ENCODE results near the gene BGLAP.
"Not testable (repeated sequence)": the region's sequence is repeated elsewhere in the genome, so short reads cannot be mapped to it uniquely, and the experiment has no call there.

BGLAP gene

DNA sequence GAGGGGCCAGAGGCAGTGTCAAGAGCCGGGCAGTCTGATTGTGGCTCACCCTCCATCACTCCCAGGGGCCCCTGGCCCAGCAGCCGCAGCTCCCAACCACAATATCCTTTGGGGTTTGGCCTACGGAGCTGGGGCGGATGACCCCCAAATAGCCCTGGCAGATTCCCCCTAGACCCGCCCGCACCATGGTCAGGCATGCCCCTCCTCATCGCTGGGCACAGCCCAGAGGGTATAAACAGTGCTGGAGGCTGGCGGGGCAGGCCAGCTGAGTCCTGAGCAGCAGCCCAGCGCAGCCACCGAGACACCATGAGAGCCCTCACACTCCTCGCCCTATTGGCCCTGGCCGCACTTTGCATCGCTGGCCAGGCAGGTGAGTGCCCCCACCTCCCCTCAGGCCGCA, at the start of gene BGLAP:
TSS of gene BGLAP (plus strand) at position 259 of the 400 bp plus-strand sequence. CDS start at position 307, 48 bp downstream.
- DNase-seq (ENCODE audit: low spot score), result no peak

DNA sequence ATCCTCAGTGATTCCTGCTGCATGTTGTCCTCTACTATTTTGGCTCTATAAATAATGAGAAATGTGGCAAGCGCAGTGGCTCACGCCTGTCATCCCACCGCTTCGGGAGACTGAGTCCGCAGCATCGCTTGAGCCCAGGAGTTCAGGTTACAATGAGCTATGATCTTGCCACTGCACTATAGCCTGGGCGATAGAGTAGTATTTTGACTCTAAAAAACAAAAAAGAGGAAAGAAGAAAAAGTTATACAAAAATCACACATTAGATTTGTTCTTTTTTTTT, 48.8 kb upstream of the BGLAP start:
- no peak for DNase-seq (ENCODE audit: low spot score)

DNA sequence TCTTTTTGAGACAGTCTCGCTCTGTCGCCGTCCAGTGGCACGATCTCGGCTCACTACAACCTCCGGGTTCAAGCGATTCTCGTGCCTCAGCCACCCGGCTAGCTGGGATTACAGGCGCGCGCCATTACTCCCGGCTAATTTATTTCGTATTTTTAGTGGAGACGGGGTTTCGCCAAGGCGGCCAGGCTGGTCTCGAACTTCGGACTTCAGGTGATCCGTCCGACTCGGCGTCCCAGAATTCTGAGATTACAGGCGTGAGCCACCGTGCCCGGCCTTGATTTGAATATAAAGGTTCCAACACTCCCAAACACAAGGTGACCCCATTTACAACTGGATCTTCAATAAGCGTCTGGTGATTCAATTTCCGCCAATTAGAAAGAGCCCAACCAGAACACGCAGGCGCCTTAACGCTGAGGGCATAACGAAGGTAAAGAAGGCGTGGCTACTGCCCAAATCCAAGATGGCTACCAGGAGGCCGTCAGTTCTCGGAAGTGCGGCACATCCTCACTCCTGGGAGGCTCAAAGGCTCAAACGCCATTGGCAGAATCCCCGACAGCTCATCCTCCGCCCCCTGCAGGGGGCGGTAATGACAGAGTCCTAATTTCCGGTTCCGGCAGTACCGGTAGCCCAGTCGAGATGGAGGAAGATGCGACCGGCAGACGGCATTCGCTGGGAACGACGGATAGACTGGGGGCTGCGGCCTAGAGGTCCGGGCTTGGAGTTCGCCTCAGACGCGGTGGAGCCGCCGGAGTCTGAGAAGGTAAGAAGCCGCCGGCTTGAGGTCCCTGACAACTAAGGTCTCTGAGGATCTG, 48.3 kb upstream of the BGLAP start, which contains the start of gene SLC25A44:
TSS of gene SLC25A44 (plus strand) at position 617 of the 812 bp plus-strand sequence. CDS start 5,744 bp downstream, outside the sequence.
- DNase-seq (ENCODE audit: low spot score), result peak; percentile 96

DNA sequence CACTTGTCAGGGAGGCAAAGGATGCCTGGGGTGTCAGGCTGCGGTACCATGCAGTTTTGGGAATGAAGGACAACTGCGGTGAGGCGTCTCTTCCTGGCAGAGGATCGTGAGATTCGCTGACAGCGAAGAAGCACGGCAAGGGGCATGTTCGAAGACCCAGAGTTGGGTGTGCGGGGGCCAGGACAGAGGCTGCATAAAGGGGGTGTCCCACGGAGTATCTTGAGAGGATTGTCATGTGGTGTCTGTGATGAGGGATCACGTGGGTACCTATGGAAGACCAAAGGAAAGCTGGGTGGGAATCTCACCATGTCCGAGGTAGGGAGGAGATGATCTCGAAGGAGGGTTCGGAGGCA, 47.7 kb upstream of the BGLAP start:
- DNase-seq (ENCODE audit: low spot score), result no peak

DNA sequence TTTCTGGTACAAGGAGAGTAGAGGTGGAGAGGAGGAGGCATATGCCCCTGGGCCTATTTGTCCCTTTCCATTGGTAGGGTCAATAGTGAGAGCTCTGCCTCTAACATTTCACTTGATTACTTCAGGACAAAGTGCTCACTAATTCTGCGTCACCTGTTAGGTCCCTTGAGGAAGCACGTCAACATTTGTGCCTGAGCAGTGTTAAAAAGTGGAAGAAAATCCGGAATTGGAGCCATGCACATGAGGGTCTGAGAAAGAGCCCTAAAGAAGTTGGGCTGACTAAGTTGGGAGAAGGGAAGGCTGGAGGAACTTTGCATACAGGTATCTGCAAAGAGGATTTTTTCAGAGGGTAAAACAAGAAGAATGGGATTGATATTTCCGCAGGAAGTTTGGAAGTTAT, 46.1 kb upstream of the BGLAP start:
- no peak for DNase-seq (ENCODE audit: low spot score)

DNA sequence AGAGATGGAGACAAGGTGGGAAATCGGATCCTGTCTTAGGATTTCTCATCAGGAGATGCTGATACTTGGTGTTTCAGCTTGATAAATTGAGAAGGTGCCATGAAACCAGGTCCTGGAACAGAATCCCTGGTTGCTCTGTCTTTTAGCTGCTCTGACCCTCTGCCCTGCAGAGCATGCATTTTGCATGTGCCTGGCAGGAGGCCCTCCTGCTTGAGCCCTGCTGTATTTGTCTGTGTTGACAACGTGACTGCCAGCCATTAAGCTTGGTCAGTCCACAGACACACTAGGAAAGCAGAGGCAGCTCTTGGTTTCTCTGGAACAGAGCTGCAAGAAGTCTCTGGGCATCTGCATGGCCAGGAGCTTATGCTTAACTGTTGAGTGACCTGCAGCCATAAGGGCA, 45.5 kb upstream of the BGLAP start:
- DNase-seq (ENCODE audit: low spot score), result no peak

DNA sequence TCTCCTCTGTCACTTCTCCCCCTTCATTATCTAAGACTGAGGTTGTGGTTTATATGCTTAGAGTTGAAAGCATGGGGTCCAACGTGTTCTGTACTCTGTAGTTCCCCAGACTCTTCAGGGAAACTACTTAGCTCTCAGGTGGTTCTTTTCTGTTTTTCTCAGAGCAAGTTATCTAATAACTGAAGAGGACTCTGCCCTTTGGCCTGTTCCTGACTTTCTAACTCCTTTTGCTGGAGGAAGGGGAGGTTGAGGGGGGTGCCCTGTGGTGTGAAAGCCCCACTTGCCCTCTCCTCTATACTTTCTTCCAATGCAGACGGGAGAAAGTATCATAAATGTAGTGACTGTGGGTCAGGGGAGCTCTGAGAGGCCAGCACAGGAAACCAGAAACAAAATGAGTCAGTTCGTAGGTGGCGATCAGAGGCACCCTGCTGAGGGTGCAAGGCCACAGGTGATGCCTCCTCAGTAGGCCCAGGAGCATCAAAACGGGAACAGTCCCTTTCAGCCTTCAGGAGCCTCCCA, 43.1 kb upstream of the BGLAP start:
- DNase-seq (ENCODE audit: low spot score), result no peak

DNA sequence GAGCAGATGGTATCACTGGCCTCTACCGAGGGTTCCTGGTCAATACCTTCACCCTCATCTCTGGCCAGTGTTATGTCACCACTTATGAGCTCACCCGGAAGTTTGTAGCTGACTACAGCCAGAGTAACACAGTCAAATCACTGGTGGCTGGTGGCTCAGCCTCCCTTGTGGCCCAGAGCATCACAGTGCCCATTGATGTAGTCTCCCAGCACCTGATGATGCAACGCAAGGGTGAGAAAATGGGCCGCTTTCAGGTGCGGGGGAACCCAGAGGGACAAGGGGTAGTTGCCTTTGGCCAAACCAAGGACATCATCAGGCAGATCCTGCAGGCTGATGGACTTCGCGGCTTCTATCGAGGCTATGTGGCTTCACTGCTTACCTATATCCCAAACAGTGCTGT, 41.9 kb upstream of the BGLAP start:
- DNase-seq (ENCODE audit: low spot score), result no peak

DNA sequence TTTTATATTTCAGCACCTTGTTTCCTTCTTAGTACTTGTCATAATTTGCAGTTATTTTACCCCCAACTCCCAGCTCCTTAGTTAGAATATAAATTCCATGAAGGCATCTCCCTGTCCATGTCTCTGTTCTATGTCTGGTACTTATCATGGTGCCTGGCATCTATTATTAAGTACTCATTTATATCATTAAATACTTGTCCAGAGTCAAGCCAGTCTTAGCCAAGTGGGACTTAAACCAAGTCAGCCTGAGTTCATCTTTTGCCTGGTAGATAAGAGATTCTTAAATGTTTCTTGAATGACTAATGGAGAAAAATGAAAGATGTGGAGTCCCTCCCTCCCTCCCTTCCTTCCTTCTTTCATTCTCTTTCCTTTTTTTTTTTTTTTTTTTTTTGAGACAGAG, 38.7 kb upstream of the BGLAP start:
- no peak for DNase-seq (ENCODE audit: low spot score)

DNA sequence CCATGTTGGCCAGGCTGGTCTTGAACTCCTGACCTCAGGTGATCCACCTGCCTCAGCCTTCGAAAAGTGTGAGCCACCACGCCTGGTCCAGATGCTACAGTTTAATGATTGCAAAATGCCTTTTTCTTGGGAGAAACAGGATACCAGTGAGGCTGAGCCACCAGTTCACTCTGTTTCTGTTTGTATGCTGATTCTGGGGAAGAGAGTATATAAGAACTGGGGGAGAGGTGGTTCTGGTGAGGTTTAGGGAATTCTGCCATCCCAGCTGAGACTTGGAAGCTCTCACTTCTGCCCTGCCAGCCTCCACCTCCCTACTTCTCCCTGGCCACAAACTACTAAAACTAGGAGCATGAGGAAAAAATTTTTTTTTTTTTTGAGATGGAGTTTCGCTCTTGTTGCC, 37.3 kb upstream of the BGLAP start:
- DNase-seq (ENCODE audit: low spot score), result no peak

DNA sequence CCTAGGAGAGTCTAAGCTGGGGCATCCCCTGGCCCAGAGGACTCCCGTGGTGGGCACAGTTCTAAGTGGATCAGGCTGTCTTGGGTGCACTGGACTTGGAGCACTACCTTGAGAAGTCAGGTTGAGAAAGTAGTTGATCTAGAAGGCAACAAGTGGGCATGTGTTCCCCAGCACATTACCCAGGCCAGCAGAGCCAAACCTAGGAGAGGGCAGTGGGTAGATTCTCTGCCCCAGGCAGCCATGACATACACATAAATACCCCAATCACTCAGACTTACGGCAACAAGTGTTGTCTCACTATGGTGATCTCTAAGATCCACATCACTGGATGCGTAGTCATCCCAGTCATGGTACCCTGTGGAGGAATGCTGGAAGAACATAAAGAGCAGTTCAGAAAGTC, 30.7 kb upstream of the BGLAP start:
- no peak for DNase-seq (ENCODE audit: low spot score)

DNA sequence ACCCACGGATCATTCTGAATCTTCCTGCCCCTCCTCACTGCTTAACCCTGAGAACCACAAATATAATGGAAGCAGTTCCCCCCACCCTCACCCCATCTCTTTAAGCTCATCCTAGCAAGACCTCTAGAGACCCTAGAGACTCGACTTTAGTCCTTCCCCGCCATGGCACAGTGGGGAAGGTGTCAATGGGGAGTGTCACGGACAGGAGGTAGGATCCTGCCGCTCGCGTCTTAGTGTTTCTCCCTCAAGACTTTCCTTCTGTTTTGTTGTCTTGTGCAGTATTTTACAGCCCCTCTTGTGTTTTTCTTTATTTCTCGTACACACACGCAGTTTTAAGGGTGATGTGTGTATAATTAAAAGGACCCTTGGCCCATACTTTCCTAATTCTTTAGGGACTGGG, 29.9 kb upstream of the BGLAP start:
- DNase-seq (ENCODE audit: low spot score), result no peak

DNA sequence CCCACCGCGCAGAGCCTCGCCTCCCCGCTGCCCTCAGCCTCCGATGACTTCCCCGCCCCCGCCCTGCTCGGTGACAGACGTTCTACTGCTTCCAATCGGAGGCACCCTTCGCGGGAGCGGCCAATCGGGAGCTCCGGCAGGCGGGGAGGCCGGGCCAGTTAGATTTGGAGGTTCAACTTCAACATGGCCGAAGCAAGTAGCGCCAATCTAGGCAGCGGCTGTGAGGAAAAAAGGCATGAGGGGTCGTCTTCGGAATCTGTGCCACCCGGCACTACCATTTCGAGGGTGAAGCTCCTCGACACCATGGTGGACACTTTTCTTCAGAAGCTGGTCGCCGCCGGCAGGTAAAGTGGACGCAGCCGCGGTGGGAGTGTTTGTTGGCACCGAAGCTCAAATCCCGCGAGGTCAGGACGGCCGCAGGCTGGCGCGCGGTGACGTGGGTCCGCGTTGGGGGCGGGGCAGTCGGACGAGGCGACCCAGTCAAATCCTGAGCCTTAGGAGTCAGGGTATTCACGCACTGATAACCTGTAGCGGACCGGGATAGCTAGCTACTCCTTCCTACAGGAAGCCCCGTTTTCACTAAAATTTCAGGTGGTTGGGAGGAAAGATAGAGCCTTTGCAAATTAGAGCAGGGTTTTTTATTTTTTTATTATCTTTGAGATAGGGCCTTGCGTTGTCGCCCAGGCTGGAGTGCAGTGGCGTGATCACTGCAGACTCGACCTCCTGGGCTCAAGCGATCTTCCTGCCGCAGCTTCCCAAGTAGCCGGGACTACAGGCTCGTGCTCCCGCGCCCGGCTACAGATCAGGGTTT, 28.9 kb upstream of the BGLAP start, which contains the start of gene PMF1:
TSS of gene PMF1 (plus strand) at position 175 of the 811 bp plus-strand sequence. CDS start at position 184, 9 bp downstream.
- peak; percentile 100 for DNase-seq (ENCODE audit: low spot score)

DNA sequence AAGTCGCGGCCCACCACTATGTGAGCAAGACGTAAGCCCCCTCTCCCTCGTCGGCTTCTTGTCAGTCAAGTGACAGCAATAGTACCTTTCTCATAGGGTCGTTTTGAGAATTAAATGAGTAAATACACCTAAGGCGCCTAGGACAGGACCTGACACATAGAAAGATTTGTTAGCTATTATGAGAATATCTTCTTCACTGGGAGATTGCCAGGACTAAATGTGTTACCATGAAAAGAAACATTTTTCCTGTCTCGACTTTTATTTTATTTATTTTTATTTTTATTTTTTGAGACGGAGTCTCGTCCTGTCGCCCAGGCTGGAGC, 28.4 kb upstream of the BGLAP start:
- DNase-seq (ENCODE audit: low spot score), result peak; percentile 41

DNA sequence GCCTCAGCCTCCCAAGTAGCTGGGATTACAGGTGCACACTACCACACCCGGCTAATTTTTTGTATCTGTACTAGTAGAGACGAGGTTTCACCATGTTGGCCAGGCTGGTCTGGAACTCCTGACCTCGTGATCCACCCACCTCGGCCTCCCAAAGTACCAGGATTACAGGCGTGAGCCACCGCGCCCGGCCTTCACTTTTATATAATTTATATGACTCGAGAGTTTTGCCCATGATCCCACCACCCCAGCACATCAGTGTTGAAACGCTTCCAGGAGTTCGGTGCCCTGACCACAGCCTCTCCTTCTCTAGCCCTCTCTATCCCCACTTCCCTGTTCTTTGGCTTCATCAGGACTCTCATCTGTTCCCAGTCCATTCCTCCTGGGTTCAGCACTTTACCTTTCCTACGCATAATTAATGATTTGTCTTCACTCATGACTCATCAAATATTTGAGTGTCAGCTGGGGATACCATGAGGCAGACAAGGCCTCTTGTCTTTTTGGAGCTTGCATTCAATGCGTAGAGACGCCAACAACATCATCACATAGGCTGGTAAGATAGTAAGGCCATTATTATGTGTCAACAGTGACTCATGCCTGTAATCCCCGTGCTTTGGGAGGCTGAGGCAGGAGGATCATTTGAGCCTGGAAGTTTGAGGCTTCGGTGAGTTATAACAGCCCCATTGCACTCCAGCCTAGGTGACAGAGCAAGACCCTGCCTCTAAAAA, 27.8 kb upstream of the BGLAP start:
- no peak for DNase-seq (ENCODE audit: low spot score)

DNA sequence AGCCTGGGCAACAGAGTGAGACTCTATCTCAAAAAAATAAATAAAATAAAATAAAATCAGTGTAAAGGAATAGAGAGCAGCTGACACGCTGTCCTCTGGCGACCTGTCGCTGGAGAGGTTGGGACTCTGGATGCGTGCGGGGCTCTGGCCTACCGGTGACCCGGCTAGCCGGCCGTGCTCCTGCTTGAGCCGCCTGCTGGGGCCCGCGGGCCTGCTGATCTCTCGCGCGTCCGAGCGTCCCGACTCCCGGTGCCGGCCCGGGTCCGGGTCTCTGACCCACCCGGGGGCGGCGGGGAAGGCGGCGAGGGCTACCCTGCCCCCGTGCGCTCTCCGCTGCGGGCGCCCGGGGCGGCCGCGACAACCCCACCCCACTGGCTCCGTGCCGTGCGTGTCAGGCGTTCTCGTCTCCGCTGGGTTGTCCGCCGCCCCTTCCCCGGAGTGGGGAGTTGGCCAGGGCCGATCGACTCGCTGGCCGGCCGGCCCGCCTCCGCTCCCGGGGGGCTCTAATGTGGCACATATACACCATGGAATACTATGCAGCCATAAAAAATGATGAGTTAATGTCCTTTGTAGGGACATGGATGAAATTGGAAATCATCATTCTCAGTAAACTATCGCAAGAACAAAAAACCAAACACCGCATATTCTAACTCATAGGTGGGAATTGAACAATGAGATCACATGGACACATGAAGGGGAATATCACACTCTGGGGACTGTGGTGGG, 25.5 kb upstream of the BGLAP start:
- not testable (repeated sequence) for DNase-seq (ENCODE audit: low spot score)

DNA sequence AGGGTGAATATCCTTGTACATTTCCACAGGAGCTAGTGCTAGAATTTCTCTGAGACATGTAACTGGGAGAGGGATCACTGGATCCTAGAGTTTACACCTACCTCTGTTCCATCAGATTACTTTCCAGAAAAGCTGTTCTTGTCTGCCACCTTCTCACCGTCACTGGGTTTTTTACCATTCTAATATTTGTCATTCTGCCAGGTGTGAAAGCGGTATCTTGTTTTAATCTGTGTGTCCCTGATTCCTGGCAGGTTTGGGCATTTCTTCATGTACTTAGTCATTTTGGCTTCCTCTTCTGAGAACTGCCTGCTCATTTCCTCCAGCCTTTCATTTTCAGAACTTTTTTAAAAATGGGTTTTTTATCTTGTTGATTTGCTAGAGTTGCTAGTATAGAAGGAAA, 24.1 kb upstream of the BGLAP start:
- no peak for DNase-seq (ENCODE audit: low spot score)

DNA sequence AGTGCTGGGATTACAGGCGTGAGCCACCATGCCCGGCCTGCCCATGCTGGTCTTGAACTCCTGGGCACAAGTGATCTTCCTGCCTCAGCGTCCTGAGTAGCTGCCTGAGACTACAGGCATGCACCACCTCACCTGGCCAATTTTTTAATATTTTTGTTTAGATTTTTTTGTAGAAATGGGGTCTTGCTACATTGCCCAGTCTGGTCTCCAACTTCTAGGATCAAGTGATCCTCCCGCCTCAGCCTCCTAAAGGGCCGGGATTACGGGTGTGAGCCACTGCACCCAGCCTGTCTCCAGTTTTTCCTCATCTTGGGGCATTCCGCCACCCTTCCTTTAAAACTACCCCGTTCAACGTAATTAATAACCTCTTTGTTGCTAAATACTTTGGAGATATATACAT, 21.8 kb upstream of the BGLAP start:
- no peak for DNase-seq (ENCODE audit: low spot score)

DNA sequence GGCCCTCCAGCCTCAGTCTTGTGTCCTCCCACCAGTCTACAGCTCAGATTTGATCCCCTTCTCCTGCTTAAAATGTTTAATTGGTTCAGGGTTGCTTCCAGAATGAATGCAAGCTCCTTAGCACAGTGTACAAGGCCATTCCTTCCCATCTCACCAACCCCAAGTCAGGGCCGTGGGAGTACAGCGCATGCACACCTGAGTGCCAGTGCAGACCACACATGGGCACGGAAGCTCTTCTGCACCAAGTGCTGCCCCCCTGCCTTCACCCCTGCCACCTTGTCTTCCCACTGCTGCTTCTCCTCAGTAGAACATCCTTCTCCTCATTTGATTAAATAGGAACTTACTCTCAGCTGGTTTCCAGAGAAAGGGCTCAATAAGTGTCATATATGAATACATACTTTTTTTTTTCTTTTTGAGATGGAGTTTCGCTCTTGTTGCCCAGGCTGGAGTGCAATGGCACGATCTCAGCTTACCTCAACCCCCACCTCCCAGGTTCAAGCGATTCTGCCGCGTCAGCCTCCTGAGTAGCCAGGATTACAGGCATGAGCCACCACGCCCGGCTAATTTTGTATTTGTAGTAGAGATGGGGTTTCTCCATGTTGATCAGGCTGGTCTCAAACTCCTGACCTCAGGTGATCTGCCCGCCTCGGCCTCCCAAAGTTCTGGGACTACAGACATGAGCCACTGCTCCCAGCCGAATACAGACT, 19.8 kb upstream of the BGLAP start:
- DNase-seq (ENCODE audit: low spot score), result no peak

DNA sequence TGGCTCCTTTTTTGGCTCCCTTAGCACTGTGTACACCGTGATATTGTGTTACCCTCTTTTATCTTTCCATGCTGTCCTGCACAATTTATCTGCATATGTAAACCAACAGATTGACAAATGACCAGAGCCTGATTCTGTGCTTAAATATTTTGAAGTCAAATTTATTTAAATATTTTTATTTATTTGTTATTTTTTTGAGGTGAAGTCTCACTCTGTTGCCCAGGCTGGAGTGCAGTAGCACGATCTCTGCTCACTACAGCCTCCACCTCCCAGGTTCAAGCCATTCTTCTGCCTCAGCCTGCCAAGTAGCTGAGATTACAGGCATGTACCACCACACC, 16.3 kb upstream of the BGLAP start:
- DNase-seq (ENCODE audit: low spot score), result no peak

DNA sequence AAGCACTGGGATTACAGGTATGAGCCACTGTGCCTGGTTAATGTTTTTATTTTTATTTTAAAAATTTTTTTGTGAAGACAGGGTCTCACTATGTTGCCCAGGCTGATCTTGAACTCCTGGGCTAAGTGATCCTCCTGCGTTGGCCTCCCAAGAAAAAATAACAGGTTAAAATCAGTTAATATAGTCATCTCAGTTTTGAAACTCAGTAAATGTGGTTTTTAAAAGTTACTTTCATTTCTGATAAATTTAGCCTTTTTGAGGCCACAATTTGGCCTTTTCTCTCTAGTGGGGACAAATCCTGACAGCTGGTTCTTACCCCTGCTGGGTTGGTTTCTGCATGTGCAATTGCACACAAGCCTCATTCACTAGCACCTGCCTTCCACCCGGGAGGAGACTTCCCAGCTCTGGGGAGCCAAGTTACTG, 15.9 kb upstream of the BGLAP start:
- DNase-seq (ENCODE audit: low spot score), result no peak
